H54 (cell line): Measurements from ENCODE around the gene RLN3.
"Not testable (repeated sequence)": the region's sequence is repeated elsewhere in the genome, so short reads cannot be mapped to it uniquely, and the experiment has no call there.

Source experiments
- DNase-seq: peaks from one replicate; pipeline ENCODE4 v3.0.0; 2011; ENCODE audit warnings: low spot score, mixed read lengths; ENCODE audit not compliant: insufficient read length
- FAIRE-seq: peaks from 3 replicates; lab custom pipeline; 2011; peaks lifted over from hg19 to GRCh38; lab: Jason Lieb, UNC
- POLR2A ChIP-seq: IDR thresholded peaks from 2 replicates; pipeline ENCODE4 v1.6.1; 2011; ENCODE audit warnings: low read depth, mild to moderate bottlenecking, low read length

RLN3 gene

GRCh38 chr19:14002571-14003250 lies 25.2 kb upstream of the RLN3 start:
- DNase-seq (no peak), FAIRE-seq (no peak)
- no peak for TF ChIP-seq POLR2A

- DNase-seq (no peak), FAIRE-seq (no peak)
- no peak for TF ChIP-seq POLR2A
Measured at GRCh38 chr19:14003251-14004055, 24.5 kb upstream of the RLN3 start.

- no peak for TF ChIP-seq POLR2A
- FAIRE-seq, result no peak
- DNase-seq, result no peak
Measured at GRCh38 chr19:14004619-14005348, 23.2 kb upstream of the RLN3 start.

DNA sequence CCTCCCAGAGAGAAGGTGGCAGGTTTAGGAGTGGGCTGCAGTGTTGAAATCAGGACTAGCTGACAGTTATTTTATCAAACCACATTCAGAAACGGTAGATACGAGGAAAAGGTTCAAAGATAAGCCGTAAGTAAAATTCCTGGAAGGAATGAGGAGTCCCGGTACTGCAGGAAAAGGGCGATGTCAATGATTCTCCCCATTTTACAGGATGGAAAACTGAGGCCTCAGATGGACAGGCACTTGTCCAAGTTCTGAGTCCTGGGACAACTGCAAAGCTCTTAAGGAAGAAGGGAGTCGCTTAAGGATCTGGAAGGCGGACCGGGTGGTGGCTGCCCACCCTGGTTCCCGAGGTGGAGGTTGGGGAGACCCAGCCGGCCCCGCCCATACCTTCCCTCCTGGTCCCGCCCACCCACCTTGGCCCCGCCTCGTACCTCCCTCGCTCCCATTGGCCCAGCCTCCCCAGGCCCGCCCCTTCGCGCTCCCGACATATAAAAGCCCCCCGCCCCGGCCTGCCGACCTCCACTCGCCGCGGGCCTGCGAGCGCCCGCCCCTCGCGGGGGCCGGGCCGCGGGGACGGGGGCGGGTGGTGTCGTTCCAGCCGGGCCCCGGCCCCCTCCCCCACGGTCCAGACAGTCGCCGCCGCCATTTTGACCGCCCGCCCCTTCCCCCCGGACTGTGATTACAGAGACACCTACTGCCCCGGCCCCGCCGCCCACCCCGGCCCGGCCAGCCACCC lies 22.4 kb upstream of the RLN3 start:
- no peak for FAIRE-seq
- no peak for TF ChIP-seq POLR2A
- DNase-seq, result no peak

DNA sequence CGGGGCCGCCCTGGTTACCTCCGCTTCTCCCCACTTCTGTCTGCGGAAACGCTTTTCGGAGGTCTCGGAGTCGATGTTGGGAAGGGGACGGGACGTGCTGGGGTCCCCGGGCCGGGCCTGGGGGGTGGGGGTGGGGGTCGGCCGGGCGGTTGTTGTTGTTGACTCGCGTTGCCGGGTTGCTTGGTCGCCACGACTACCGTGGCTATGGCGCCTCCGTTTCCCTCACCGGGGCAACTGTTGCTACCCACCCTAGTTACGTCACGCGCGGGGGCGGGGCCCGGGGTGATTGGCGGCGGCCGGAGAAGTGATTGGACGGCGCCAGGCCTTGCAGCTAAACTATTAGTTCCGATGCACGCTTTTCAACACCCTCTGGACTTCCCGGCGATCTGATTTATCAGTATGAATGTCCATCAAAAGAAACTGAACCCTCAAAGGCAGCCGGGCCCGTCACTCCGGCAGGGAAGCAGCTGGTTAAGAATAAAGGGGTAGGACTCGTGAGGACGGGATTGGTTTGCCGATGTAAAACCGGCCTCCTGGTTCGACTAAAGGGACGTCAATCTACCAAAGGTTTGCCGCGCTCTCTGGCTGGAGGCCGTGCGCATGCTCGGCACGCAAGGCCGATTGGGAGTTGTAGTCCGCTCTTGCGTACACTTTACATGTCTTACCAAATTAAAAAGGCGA lies 21.7 kb upstream of the RLN3 start, which contains the start of gene RFX1:
Gene RFX1 (minus strand): TSS at position 236 of the 681 bp plus-strand sequence. CDS start 12,477 bp downstream, outside the sequence.
- DNase-seq, result peak; percentile 88
- peak; percentile 65 for FAIRE-seq
- TF ChIP-seq POLR2A, result no peak

- DNase-seq (peak; percentile 68), FAIRE-seq (no peak)
- peak; percentile 59 for TF ChIP-seq POLR2A
Measured at GRCh38 chr19:14006766-14007562, 21.0 kb upstream of the RLN3 start.

DNA sequence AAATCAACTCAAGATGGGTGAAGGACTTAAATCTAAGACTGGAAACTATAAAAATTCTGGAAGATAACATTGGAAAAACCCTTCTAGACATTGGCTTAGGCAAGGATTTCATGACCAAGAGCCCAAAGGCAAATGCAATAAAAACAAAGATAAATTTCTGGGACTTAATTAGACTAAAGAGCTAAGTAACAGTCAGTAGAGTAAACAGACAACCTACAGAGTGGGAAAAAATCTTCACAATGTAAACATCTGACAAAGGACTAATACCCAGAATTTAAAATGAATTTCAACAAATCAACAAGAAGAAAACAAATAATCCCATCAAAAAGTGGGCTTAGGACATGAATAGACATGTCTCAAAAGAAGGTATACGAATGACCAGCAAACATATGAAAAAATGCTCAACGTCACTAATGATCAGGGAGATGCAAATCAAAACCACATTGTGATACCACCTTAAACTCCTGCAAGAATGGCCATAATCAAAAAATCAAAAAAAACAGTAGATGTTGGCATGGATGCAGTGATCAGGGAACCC lies 15.5 kb upstream of the RLN3 start:
- no peak for DNase-seq
- FAIRE-seq, result no peak
- no peak for TF ChIP-seq POLR2A

GRCh38 chr19:14015524-14016035 lies 12.4 kb upstream of the RLN3 start:
- FAIRE-seq (no peak), DNase-seq (no peak)
- TF ChIP-seq POLR2A, result no peak

- DNase-seq (no peak), FAIRE-seq (no peak)
- TF ChIP-seq POLR2A, result no peak
Measured at GRCh38 chr19:14019100-14019499, 8.8 kb upstream of the RLN3 start.

DNA sequence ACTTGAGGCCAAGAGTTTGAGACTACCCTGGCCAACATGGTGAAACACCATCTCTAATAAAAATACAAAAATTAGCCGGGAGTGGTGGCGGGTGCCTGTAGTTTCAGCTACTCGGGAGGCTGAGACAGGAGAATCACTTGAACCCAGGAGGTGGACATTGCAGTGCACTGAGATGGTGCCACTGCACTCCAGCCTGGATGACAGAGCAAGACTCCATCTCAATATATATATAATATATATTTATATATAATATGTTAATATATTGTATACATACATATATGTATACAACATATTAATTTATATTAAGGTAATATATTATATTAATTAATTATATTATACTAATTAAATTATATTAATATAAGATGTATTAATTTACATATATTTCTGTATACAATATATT lies 8.2 kb upstream of the RLN3 start:
- not testable (repeated sequence) for DNase-seq, FAIRE-seq

DNA sequence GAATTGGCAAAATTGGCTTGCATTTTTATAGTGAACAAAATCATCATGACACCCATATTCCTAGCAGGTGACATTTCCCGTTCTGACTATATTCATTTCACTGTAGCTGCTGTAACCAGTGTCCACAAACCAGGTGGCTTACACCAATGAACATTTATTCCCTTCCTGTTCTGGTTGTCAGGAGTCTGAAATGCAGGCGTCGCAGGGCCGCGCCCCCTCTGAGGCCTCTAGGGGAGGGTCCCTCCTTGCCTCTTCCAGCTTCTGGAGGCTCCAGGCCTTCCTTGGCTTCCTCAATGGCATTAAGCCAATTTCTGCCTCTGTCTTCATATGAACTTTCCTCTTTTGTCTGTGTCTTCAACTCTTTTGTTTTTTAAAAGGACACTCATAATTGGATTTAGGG lies 6.5 kb upstream of the RLN3 start:
- FAIRE-seq (no peak), DNase-seq (no peak)
- TF ChIP-seq POLR2A, result no peak

- TF ChIP-seq POLR2A, result no peak
- DNase-seq (no peak), FAIRE-seq (no peak)
Measured at GRCh38 chr19:14022469-14022868, 5.5 kb upstream of the RLN3 start.
